ENCODE results near the gene NDUFC2.

Gene NDUFC2

GRCh38 chr11:78030429-78031325, 49.0 kb downstream of the NDUFC2 start:
- peak; percentile 7 for DNase-seq (ENCODE audit: low spot score)

- DNase-seq (ENCODE audit: low spot score): peak; percentile 46
Observed at GRCh38 chr11:78028423-78028822, 51.2 kb downstream of the NDUFC2 start.

GRCh38 chr11:78027759-78028158, 51.9 kb downstream of the NDUFC2 start:
- DNase-seq (ENCODE audit: low spot score): no peak

GRCh38 chr11:78025378-78025777, 54.3 kb downstream of the NDUFC2 start:
- no peak for DNase-seq (ENCODE audit: low spot score)

GRCh38 chr11:78023426-78023825, 56.2 kb downstream of the NDUFC2 start:
- no peak for DNase-seq (ENCODE audit: low spot score)

- no peak for DNase-seq (ENCODE audit: low spot score)
Observed at GRCh38 chr11:78022397-78023396, 57.0 kb downstream of the NDUFC2 start, which contains the start of gene KCTD14. Gene KCTD14 (minus strand): TSS chr11:78023276. CDS start chr11:78023249, 27 bp downstream.

- no peak for DNase-seq (ENCODE audit: low spot score)
Observed at GRCh38 chr11:78021611-78022010, 58.1 kb downstream of the NDUFC2 start.

GRCh38 chr11:78020246-78020645, 59.4 kb downstream of the NDUFC2 start:
- no peak for DNase-seq (ENCODE audit: low spot score)

GRCh38 chr11:78019808-78020207, 59.9 kb downstream of the NDUFC2 start:
- DNase-seq (ENCODE audit: low spot score): no peak
